Left lobe of liver (tissue), 2 donors: ENCODE measurements around the gene ZDBF2. TPM values are rescaled to one million over a fixed set of nuclear protein-coding genes. Genes with fewer than 3 reads are reported as not detected.
A peak's percentile ranks its signal among the peaks of the same experiment; 100 is the strongest.
"Not testable (repeated sequence)": the region's sequence is repeated elsewhere in the genome, so short reads cannot be mapped to it uniquely, and the experiment has no call there.

Experiments used
- ATAC-seq: fragments of 200-7000 bp; cut with Tn5 transposase; one replicate; pipeline ENCODE4 v1.9.1; 2020; ENCODE audit warnings: mild to moderate bottlenecking, moderate library complexity
- DNase-seq: peaks from one replicate; pipeline ENCODE4 v3.0.0-alpha.2; 2020; ENCODE audit warnings: low spot score
- total RNA-seq: library from RNA; stranded (reverse); gene quantifications from one replicate; pipeline ENCODE4 v1.2.1, GENCODE V29; 2021
- donor health status: DM: no; HTN: no; CAD: no; lungs with moderate emphysema.
- donor health status: DM: no; HTN: yes; CAD: no.

The ZDBF2 gene
- total RNA-seq, 1 donor from 2014 or later, result 4.5 TPM

DNA sequence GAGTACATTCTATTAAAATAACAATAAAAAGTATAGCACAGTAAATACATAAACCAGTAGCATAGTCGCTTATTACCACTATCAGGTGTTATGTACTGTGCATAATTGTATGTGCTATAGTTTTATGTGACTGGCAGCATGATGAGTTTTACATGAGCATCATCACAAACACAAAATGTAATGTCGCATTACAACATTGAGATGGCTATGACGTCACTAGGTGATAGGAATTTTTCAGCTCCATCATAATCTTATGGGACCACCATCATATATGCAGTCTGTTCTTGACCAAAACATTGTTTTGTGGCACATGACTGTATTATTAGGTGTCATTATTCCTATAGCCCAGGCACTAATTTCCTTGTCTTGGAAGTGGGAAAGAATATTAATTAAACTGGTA is 48.6 kb downstream of the ZDBF2 start:
- DNase-seq (no peak), ATAC-seq (no peak)

DNA sequence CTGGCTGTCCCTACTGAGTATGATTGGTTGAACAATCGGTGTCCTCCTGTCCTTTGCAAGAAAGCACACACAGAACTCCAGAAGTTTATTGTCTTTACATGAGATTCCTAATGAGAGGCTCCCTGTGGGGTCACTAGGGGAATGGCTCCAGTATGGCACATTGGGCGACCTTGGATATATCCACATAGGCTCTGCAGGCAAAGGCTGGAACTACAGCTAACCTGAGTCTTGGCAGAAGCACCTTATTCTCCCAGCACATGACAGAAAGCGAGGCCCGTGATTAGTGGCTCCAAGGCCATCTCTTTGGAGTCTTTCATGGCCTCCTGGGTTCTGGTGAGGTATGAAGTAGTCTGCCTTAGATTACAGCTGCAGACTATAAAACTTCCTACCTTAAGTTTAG is 49.0 kb downstream of the ZDBF2 start:
- DNase-seq (no peak), ATAC-seq (no peak)

DNA sequence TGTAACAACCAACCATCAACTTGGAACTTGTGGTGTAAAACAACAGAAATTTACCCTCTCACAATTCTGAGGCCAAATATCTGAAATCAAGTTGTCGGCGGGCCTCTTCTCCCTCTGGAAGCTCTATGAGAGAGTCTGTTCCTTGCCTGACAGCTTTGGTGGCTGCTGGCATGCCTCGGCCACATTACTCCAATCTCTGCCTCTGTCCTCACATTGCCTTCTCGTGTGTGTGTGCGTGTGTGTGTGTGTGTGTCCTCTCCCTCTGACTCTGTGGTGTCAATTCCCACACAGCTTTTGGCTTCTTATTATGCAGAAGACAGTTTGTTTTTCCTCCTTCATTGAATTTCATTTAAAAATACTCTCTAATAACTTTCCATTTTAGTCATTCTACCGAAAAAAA is 50.4 kb downstream of the ZDBF2 start:
- no peak for ATAC-seq
- DNase-seq, result no peak

GRCh38 chr2:206328974-206329373 is 54.5 kb downstream of the ZDBF2 start:
- DNase-seq (no peak), ATAC-seq (no peak)

- DNase-seq (no peak), ATAC-seq (no peak)
Observed at GRCh38 chr2:206336861-206337260, 62.4 kb downstream of the ZDBF2 start.

GRCh38 chr2:206337956-206338355 is 63.5 kb downstream of the ZDBF2 start:
- ATAC-seq (no peak), DNase-seq (no peak)

- DNase-seq (no peak), ATAC-seq (no peak)
Observed at GRCh38 chr2:206341396-206341795, 66.9 kb downstream of the ZDBF2 start.

DNA sequence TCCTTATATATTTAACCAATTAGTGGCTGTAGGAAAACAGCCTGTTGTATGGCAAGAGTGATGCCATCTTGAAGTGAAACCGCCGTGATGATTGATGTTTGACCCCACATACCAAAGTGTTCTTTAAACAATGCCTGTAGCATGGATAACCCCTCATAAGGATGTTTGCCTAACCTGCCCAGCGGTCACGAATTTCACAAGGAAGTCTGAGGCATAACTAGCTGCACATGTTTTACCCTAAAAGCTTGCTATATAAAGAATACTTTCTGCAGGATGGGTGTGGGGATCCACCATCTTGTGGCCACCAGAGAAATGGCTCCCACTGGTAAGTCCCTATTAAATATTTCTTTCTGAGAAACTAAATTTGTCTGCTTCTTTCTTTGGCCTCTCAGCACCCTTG is 68.7 kb downstream of the ZDBF2 start:
- ATAC-seq (no peak), DNase-seq (no peak)

DNA sequence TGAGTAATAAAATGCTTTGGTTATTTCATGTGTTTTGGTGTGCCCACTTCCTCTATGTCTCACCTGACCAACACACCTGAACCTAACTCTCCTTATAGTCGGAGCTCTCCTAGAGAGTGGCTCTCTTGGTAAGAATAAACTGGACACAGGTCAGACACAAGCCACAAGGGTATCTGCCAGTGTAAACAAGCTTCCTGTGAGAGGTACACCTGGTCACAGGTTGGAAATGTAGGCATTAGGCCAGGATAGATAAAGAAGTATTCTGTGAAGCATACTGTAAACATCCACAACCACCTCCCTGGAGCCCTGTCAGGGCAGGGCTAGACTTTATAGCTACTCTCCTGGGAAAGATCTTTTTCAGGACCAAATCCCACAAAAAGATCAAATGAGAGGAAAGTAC is 69.4 kb downstream of the ZDBF2 start:
- peak; percentile 55 for ATAC-seq

DNA sequence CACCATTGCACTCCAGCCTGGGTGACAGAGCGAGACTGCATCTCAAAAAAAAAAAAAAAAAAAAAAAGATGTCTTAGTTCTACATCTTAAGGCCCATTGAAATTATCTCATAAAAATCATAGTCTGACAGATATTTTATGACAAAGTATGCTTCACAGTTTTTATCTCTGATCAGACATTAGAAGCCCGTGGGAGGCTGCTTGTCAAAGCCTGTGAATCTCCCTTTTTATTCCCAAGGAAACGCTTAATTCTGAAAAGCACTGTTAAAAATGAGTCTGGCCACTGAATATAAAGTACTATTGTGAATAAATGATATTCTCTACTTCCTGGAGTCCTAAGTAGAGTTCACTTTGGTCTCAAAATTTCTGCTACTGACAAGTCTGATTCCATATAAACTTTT is 71.1 kb downstream of the ZDBF2 start:
- ATAC-seq, result no peak
- DNase-seq, result no peak

More for the DNA sequence above, 69.4 kb downstream of the ZDBF2 start:
- no peak for DNase-seq

- no peak for ATAC-seq
- no peak for DNase-seq
Observed at GRCh38 chr2:206349375-206349774, 74.9 kb downstream of the ZDBF2 start.

GRCh38 chr2:206352571-206352970 is 78.1 kb downstream of the ZDBF2 start:
- DNase-seq, result no peak
- ATAC-seq, result no peak

- no peak for DNase-seq
- no peak for ATAC-seq
Observed at GRCh38 chr2:206353685-206354084, 79.2 kb downstream of the ZDBF2 start.

DNA sequence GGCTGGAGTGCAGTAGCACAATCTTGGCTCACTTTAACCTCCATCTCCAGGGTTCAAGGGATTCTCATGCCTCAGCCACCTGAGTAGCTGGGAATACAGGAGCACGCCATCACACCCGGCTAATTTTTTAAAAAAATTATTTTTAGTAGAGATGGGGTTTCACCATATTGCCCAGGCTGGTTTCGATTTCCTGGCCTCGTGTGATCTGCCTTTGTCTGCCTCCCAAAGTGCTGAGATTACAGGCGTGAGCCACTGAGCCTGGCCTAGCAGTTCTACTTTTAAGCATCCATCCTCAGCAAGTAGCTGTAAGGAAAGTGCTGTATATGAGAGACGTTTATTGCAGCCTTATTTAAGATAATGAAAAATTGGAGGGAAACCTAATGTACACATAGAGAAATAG is 79.7 kb downstream of the ZDBF2 start:
- DNase-seq (no peak), ATAC-seq (no peak)

DNA sequence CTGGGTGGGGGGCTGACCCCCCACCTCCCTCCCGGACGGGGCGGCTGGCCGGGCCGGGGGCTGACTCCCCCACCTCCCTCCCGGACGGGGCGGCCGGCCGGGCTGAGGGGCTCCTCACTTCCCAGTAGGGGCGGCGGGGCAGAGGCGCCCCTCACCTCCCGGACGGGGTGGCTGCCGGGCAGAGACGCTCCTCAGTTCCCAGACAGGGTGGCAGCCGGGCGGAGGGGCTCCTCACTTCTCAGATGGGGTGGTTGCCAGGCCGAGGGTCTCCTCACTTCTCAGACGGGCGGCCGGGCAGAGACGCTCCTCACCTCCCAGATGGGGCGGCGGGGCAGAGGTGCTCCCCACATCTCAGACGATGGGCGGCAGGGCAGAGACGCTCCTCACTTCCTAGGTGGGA is 82.4 kb downstream of the ZDBF2 start:
- not testable (repeated sequence) for DNase-seq, ATAC-seq

- DNase-seq, ATAC-seq: not testable (repeated sequence)
Observed at GRCh38 chr2:206360840-206361239, 86.4 kb downstream of the ZDBF2 start.

GRCh38 chr2:206361407-206362045 is 87.1 kb downstream of the ZDBF2 start:
- ATAC-seq (no peak), DNase-seq (no peak)

Other genes with a start within 250 kb of the ZDBF2 start
- 7.9 TPM for gene INO80D, start 188.5 kb upstream of the ZDBF2 start, total RNA-seq
- 108 TPM for gene NDUFS1, start 115.2 kb upstream of the ZDBF2 start, total RNA-seq
- 194 TPM for gene EEF1B2, start 114.8 kb upstream of the ZDBF2 start, total RNA-seq
- 0.03 TPM for gene ADAM23, start 168.9 kb downstream of the ZDBF2 start, total RNA-seq